Posterior vena cava (tissue), 2 donors: ENCODE measurements around the gene ZNF438. TPM values are rescaled to one million over a fixed set of nuclear protein-coding genes. Genes with fewer than 3 reads are reported as not detected.
"Not testable (repeated sequence)": the region's sequence is repeated elsewhere in the genome, so short reads cannot be mapped to it uniquely, and the experiment has no call there.

Source experiments
- DNase-seq: peaks from one replicate; pipeline ENCODE4 v3.0.0-alpha.2; 2020; ENCODE audit warnings: low spot score
- intact Hi-C, 2 donors: fragments of 100-400 bp; cut with DNase I; formaldehyde crosslinking; loops; one replicate each; pipeline versions ENCODE4 v1.14.1 to v1.14.2; 2022 to 2023
- total RNA-seq, 2 donors: library from RNA; stranded (reverse); fragmentation: NEBNext Ultra II Directional; extraction: Animal tissue kit (Norgen Biotek cat#: 25700); gene quantifications; one replicate each; pipeline ENCODE4 v1.2.1, GENCODE V29; 2021
- donor health status: DM: yes; HTN: yes; CAD: no.
- donor health status: DM: yes; HTN: yes; CAD: no.

Gene ZNF438
- total RNA-seq, 2 donors from 2014 or later = 12.4 to 13.9 TPM

DNA sequence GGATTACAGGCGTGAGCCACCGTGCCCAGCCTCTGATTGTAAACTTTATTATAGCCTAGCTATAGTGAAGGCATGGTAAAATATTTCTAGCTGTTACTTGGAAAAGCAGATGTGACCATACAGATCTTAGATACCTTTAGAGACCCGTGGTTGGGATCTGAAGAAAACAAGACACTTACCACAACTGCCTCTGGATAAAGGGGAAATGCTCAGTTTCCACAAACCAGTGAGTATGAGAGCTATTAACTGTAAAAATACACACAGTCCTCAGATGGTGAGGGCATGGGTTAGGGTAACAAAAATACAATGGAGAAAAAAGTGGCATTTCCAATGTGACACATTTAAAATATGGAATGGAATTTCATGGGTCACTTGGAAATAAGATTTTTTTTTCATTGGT is 63.0 kb downstream of the ZNF438 start:
- DNase-seq = no peak
- intact Hi-C loops = no loop called here

DNA sequence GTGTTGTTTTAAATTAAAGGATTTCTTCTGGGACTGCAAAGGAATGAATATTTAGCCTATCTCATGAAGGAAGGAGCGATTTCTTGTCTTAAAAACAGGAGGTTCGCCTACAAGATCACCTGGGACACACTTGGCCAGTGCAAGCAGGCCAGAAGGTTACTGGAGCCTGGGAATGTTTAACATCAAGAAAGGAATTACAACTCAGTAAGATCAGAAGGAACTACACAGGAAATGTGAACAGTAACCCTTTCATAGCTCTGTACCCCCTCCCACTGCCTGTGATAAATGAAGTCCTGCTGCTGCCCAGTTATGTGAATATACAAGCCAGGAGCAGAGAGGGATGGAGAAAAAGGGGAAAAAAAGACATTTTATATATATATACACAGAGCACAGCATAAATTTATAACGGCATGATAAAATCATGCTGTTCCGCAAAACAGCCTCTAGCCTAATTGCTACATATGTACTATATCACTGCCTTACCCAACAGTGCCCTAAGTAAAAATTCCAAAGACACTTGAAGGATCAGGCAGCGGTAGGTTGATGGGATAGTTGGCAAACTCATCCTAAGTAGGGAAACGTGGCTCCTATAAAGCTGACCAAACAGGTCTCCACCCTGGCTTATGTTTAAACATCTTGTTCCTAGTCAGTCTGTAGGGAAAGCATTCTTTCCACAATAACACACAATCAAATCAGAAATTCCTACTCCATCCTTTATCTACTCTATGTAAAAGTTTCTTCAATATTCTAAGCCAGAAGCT is 63.8 kb downstream of the ZNF438 start:
- intact Hi-C loops = no loop called here
- no peak for DNase-seq

DNA sequence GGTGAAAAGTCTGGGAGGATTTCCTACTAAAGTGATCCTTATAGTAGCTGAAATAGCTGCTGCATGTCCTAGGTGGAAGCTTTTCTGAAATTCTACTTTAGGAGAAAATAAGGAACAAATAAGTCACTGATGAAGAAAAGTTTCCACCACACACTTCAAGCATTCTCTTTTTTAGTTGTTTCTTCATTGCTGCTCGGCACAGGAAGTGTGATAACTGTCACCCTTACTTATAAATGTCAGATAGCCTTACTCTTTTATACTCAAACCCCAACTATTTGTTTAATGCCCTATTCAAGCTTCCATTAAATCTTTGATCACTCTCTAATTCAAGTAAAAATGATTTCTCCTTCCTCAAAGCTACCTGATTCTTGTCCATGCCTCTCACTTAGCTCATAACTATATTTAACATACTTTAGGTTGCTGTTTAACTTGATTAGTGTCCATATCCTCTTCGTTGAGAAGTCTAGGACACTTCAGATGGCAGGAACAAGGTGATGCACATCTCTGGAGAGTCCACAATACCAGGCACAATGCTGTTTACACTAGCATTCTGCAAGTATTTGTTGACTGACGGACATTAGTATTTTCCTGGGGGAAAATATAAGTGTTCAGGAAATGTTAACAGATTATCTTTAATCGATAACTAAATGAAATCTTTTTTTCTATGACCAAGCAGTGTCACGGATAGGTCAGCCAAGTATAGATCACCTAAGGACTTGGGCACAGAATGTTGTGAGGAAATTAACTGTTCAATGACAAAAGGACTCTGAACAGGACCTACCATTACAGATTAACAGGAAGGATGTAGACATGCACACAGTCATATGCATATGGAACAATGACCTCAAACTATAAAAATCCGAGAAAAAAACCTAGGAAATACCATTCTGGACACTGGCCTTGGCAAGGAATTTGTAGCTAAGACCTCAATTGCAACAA is 67.4 kb downstream of the ZNF438 start:
- intact Hi-C loops = no loop called here
- no peak for DNase-seq

DNA sequence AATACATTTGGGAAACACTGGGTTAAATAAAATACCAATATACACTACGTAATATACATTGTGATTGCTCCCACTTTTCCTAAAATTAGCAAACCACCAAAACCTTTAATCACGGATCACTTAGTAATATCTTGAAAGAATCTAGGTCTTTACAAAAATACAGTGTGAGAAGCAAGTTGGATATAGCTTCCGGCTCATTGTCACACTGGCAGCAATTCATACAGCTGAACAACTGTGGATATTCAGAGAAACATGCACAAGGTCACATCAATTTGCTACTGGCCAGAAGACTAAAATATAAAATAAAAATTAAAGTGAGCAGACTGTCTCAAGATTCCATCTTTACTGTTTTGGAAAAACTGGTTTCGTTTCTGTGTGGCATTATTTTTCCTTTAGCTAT is 69.1 kb downstream of the ZNF438 start:
- intact Hi-C loops = no loop called here
- DNase-seq = no peak

DNA sequence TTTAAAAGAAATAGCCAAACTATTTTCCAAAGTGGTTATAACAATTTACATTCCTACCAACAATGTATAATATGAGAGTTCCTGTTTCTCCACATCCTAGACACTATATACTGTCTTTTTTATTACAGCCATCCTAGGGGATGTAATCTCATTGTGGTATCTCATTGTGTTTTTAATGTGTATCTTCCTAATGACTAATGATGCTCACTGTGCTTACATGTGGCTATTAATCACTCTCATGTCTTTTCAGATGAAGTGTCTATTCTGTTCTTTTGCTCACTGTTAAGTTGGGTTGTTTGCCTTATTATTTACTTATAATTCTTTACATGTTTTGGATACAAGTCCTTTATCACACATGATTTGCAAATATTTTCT is 71.8 kb downstream of the ZNF438 start:
- no peak for DNase-seq
- intact Hi-C loops = no loop called here

DNA sequence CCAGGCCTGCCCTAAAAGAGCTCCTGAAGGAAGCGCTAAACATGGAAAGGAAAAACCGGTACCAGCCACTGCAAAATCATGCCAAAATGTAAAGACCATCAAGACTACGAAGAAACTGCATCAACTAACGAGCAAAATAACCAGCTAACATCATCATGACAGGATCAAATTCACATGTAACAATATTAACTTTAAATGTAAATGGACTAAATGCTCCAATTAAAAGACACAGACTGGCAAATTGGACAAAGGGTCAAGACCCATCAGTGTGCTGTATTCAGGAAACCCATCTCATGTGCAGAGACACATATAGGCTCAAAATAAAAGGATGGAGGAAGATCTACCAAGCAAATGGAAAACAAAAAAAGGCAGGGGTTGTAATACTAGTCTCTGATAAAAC is 82.4 kb downstream of the ZNF438 start:
- DNase-seq, intact Hi-C loops: not testable (repeated sequence)

DNA sequence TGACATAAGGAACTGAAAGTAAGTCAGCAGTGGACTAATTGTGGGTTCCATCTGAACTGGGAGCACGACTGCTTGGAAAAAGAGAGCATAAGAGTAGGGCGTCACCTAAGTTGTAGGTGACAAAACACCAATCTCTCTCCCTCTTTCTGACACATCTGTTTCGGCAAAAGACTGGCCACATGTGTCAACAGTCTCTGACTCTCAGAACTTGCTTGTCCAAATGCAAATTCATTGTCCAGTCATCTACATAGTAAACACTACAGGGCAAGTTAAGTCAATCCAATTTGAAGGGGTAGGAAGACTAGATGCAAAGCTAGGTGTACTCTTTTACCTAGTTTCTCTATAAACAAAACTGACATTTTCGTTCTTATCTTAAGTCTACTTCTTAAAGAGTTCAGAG is 87.7 kb downstream of the ZNF438 start:
- DNase-seq = no peak
- intact Hi-C loops = no loop called here

DNA sequence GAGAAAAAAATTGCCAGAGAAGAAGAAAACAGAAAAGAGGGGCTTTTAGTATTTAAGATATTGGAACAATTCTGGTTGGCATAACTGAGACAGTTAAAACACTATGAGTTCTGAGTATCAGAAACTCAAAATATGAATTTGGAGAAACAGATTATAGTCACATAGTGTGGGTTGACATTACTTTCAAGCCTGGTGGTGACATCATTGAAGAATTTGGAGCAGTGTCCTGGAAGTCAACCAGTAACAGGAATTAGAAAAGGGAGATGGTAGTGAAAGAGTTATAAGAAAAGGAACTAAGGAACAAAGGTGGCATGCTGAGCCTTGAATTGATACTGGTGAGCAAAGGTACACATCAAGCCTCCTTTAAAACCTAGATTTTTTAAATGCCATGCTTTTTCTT is 88.2 kb downstream of the ZNF438 start:
- no peak for DNase-seq
- intact Hi-C loops = no loop called here

DNA sequence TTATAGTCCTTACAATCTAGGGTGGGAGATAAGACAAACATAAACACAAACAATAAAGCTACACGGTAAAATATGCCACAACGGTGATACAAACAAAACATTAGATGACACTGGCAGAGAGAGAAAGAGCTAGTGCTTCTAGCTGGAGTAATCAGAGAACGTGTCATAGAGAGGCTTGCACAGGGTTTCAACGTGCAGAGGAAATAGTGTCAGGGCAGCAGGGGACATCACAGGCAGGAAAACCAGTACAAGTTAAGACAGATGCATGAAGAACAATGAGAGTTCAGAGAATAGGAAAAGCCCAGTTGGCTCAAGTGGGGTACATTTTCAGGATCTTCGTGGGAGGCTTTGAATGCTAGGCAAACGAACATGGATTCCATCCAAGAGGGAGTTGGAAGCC is 91.4 kb downstream of the ZNF438 start:
- intact Hi-C loops = no loop called here
- no peak for DNase-seq

DNA sequence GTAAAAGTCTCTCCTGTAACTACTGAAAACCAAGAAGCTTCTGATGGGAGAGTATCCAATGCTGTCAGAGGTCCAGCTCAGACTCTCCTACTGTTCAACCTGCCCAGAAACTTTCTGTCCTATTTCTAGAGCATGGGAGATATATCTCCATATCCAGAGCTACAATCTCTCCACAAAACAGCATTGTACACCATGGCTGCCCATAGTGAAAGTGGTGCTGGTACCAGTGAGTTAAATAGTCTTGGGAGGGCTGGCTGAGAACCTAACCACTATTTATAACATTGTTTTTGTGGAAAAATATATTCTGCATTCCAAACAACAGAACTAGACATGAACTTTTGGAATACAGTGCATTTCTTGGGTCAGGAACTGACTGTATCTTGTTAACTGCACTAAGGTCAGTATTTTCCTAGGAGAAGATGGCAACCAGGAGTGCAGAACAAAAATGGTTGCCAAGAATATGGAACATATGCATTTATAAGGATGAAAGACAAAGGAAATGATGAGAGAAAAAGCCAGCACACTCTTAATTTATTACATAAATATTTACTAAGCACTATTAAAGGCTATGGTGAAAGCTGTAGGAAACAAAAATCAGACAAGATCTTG is 91.9 kb downstream of the ZNF438 start:
- intact Hi-C loops = no loop called here

DNA sequence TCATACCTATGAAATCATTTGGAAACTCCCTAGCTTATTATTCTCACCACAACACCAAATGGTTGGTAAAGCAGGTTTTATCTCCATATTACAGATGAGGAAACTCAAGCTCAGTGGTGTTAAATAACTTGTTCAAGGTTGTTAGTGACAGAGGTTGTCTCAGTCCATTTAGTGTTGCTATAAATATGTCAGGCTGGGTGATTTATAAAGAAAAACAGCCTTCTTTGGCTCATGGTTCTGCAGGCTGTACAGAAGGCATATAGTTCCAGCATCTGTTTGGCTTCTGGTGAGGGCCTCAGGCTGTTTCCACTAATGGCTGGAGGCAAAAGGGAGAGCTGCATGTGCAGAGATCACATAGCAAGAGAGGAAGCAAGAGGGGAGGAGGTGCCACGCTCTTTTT is 96.6 kb downstream of the ZNF438 start:
- DNase-seq = no peak
- intact Hi-C loops = no loop called here

More for the DNA sequence above, 91.9 kb downstream of the ZNF438 start:
- no peak for DNase-seq

DNA sequence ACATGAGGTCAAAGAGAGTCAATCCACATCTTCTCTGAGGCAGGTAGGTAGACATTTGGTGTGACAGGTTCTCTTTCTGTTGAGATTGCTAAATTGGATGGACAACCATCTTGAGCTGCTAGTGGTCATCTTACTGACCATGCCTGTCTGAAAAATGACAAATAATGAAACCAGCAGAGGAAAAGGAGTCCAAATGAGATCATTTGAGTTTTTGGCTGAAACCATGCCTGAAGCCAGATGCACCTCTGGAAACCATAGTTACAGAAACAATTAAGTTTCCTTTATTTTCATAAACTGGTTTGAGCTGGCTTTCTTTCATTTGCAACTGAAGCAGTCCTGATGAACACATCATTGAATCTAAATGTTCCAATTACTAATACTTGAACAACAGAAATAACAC is 100.6 kb downstream of the ZNF438 start:
- intact Hi-C loops = no loop called here
- no peak for DNase-seq

DNA sequence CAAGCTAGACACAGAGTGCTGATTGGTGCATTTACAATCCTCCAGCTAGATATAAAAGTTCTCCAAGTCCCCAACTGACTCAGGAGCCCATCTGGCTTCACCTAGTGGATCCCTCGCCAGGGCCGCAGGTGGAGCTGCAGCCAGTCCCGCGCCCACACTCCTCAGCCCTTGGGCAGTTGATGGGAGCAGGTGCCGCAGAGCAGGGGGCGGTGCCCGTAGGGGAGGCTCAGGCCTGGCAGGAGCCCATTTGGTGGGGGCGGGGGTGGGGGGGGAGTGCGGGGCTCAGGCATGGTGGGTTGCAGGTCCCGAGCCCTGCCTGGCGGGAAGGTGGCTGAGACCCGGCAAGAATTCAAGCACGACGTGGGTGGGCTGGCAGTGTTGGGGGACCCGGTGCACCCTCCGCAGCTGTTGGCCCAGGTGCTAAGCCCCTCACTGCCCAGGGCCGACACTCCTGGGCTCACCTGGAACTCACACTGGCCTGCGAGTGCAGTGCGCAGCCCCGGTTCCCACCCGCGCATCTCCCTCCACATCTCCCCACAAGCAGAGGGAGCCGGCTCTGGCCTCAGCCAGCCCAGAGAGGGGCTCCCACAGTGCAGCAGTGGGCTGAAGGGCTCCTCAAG is 101.7 kb downstream of the ZNF438 start:
- peak; percentile 75 for DNase-seq
- intact Hi-C loops = no loop called here

DNA sequence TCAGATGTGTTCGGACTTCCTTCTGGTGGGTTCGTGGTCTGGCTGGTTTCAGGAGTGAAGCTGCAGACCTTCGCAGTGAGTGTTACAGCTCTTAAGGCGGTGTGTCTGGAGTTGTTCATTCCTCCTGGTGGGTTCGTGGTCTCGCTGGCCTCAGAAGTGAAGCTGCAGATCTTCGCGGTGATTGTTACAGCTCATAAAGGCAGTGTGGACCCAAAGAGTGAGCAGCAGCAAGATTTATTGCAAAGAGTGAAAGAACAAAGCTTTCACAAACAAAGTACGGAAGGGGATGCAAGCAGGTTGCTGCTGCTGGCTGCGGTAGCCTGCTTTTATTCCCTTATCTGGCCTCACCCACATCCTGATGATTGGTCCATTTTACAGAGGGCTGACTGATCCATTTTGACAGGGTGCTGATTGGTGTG is 102.3 kb downstream of the ZNF438 start:
- DNase-seq, intact Hi-C loops: not testable (repeated sequence)

DNA sequence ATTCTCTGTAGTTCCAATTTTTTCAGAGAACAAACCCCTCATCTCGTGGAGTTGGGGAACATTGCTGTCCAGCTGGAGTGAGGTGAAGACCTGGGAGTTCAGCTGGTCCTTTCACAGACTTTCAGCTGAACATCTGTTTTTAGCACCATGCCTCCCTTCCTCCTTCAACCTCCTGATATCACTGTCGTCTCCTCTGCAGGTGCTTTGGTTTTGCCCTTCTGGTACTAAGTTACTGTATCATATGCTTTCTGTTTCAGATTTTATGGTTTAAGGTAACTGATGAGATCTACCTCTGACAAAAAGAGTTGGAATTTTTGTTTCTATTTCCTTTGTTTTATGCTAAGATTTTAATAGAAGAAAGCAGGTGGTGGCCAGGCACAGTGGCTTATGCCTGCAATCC is 102.9 kb downstream of the ZNF438 start:
- intact Hi-C loops = no loop called here
- no peak for DNase-seq

DNA sequence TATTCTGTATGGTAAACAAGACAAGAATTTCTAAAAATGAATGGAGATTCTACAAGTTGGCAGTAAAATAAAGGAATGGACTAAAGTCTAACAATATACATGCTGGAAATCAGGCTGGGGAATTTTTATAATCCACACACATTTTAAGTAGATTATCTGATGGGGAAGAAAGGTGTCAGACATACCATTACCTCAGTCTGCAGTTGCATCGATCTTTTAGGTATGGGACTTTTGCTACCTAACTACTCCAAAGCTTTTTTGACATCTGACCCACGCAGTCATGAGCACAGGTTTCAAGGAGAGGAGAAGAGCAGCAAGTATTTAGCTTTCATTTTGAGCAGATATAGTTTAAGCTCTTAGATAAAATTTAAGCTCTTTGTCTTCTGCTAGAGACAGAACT is 113.0 kb downstream of the ZNF438 start:
- intact Hi-C loops = no loop called here
- DNase-seq = no peak

DNA sequence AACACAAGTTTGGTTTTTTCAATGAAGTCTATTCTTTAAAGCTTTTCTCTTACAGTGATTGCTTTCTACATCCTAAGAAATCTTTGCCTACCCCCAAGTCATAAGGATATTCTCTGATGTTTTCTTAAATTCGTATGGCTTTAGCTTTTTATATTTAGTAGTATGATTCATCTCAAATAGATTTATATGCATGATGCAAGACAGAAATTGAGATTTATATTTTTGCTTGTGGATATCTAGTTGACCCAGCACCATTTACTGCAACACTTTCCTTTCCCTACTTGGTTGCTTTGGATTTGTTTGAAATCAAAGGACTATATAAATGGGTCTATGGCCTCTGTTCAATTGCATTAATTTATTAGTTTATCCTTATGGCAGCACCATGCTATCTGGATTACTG is 113.9 kb downstream of the ZNF438 start:
- no peak for DNase-seq
- intact Hi-C loops = no loop called here

DNA sequence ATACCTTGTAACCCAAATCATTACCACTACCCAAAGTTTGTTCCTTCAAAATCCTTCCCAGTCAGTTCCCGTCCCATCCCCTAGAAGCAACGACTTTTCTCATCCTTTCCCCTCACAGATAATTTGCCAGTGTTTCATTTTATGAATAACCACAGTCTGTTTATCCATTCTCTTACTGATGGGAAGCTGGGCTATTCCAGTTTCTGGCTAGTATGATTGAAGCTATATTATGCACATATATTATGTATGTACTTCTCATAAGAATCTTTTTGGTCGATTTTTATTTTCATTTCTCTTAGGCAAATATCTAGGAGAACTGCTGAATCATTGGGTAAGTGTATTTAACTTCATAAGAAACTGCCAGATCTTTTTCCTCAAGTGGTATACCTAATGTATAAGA is 114.6 kb downstream of the ZNF438 start:
- no peak for DNase-seq
- intact Hi-C loops = no loop called here

DNA sequence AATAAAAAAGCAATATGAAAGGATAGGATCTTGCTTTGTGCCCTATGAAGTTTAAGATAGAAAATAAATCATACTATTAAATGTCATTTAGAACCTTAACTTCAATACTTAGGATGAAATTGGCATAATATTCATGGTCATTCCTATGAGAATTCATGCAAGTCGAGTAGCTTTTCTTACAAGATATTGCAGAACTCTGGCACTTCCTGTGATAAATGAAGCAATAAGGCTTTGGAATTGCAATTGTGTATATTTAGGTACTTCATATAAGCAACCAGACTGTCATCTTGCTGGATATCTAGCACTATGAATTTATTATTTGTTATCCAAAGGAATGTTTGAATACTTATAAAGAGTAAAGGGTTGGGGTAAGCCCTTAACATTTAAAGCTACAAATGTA is 116.5 kb downstream of the ZNF438 start:
- no peak for DNase-seq
- intact Hi-C loops = no loop called here

DNA sequence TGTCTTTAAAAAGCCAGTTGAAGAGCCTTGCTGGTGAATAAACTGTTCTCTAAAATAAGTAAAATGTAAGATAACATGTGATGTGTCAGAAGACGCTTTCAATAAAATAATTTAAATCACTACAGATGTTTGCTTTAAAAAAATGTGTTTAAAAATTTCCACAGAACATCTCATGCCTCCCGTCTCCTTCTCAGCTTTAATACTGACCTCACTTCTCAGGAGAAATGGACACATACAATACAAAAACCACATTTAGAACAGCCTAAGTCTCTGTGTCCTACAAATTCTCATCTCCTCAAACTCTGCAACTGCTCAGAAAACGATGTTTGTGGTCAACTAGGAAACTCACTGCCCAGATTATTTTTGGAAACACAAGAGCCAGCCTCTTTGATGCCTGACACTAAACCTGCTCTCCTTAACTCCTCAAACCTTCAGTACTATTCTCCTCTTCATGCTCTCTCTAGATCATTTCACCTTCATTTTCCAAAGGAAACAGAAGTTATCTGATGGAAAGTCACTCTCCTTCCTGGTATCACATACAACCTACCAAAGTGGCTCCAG is 120.3 kb downstream of the ZNF438 start:
- intact Hi-C loops = no loop called here

More for the DNA sequence above, 120.3 kb downstream of the ZNF438 start:
- no peak for DNase-seq
